Central memory CD4-positive, alpha-beta T cell (primary cell): ENCODE results near the gene PDGFRA.
A peak's percentile ranks its signal among the peaks of the same experiment; 100 is the strongest.

ENCODE experiments used
- DNase-seq: peaks from one replicate; pipeline ENCODE4 v3.0.0; 2022

PDGFRA gene

DNA sequence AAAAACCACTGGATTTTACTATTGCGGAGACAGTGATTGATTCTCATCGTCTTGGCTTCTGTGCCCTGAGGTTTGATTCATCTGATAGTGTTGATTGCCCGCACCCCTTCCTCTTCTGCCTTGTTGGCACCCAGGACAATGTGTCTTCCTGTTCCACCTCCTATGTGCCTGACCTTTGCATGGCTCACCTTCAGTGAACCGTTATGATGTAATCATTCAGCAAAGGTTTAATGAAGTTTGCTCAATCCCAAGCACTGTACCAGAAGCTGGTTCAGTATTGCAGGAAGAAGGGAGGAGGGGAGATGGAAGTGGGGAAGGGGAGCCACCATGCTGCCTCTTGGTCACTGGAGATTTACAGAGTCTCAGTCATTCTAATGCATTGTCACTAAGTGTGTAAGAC is 36.3 kb downstream of the PDGFRA start:
- DNase-seq: no peak

DNA sequence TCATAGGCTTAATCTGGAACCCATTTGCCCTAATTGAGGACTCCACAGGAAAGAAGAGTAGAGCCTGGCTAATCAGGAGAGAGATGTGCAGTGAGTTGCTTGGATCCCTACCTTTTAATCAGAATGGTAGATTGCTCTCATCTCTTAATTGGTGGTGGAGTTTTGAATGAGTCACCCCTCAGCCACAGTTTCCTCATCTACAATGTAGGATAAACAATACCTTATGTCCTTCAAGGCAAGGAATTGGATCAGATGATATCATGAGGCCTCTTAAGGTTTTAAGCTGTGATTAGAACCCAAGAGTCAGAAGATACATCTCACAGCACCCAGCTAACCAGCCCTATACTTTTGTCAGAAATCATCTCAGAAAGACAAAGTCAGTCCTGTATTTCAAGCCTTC is 39.1 kb downstream of the PDGFRA start:
- DNase-seq: no peak

DNA sequence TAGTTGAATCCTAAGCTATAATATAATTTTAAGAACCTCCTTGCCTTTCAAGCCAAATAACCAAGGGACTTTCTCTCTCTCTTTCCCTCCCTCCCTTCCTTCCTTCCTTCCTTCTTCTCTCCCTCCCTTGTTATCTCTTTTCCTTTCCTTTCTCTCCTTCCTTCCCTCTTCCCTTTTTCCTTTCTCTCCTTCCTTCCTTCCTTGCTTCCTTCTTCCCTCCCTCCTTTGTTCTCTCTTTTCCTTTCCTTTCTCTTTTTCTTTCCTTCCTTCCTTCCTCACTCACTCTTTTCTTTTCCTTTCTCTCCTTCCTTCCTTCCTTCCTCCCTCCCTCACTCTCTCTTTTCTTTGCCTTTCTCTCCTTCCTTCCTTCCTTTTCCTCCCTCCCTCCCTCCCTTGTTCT is 42.4 kb downstream of the PDGFRA start:
- no peak for DNase-seq

DNA sequence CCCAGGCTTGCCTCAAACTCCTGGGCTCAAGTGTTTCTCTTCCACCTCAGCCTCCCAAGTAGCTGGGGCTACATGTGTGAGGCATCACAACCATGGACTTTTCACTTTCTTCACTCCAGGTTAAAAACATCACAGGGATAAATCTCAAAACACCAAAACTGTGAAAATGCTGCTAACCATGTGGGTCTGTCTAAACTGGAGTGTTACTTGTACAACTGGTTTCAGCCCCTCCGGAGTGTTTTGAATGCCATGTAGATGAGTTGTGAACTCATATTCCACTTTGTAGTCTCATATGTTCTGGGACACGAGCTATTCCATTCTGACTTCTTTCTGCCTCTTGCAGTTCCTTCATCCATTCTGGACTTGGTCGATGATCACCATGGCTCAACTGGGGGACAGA is 43.0 kb downstream of the PDGFRA start:
- DNase-seq: no peak

DNA sequence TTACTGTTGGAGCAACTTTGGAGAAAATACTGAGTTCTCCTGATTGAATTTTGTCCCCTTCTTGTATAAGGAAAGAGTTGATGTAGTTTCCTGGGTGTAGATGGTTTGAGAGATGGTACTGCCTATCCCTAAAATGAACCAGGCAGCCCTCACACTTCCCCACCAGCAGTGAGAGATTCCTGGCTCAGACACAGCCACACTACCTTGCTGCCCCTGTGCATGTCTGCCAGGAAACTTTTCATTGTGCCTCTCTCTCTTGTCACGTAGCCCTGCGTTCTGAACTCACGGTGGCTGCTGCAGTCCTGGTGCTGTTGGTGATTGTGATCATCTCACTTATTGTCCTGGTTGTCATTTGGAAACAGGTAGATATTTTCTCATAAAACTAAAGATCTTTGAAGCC is 45.2 kb downstream of the PDGFRA start:
- no peak for DNase-seq

DNA sequence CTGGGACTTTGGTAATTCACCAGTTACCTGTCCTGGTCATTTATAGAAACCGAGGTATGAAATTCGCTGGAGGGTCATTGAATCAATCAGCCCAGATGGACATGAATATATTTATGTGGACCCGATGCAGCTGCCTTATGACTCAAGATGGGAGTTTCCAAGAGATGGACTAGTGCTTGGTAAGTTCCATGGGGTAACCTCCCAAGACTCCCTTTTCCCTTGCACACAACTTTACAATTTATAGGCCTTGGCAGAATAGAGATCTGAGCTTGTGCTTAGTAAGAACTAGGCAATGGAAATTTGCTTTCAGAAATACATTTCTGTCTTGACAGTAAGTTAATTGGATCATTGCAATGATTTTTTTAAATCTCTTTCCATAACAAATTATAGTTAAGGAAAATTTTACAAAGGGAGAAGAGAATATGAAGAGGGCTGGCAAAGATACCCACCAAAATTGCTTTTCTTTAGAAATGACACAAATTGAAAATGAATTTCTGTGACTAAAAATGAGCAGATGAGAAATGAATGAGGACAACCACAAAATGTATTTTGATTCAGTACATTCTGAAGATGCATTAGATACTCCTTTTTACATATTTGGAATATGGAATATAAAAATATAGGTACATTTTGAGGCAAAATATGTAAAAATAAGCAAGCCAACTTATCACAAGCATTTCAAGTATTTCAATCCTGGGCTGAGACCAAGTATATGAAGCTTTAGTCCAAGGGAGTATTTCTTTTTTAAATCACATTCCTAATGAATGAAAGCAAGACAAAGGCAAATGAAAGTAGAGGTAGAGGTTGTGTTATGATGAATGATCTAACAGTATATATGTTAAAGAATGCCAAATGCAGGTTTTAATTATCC is 45.9 kb downstream of the PDGFRA start:
- no peak for DNase-seq

DNA sequence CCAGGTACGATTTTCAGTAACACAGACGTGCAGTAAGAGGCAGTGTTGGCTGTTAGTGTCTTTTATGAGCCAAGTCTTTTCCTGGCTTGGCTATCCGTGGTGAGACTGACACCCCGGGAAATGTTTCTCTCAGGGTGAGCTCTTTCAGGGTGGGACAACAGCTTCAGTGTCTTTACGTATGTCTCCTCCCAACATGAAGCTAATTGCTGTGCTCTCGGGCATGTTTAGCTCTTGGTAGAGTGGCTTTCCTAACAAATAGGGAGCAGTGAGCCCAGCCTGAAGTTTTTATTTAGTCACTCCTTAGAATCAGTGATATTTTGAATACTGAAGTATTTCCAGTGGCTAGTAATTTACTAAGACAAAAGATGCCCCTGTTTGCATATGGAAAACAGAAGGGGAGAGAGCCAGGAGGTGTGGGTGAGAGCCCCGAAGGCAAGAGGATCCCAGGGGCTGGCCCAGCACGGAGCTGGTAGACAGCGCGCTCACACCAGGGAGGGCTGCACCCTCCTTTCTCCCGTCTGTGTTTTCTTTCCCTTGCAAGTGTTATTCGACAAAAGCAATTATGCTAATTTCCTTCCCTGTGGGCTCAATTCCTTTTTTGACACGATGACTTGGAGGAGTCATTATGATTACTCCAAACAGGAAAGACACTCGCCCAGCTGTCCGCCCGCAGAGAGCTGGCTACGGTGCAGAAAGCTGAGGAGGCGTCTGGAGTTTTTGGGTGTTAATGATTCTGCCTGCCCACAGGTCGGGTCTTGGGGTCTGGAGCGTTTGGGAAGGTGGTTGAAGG is 47.7 kb downstream of the PDGFRA start:
- no peak for DNase-seq

DNA sequence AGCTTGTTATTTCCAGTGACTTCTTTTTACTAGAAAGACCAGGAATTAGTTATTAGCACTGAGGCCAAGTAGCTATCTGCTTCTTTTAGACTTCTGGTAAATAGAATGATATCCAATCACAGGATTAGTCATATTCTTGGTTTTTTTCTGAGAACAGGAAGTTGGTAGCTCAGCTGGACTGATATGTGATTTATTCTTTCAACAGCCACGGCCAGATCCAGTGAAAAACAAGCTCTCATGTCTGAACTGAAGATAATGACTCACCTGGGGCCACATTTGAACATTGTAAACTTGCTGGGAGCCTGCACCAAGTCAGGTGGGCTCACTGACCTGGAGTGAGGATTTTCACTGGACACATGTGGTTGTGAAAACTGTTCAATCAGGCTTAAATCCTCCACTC is 48.6 kb downstream of the PDGFRA start:
- no peak for DNase-seq

DNA sequence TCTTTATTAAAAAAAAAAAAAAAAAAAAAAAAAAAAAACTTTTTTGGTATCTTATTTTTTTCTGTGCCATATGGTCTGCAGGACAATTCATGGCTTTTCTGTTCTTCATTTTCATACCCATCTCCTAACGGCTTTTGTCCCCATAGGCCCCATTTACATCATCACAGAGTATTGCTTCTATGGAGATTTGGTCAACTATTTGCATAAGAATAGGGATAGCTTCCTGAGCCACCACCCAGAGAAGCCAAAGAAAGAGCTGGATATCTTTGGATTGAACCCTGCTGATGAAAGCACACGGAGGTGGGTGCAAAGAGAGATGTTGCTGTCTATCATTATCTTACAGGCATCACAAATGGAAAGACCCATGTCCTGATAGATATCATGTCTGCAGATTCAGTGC is 49.1 kb downstream of the PDGFRA start:
- DNase-seq: no peak

DNA sequence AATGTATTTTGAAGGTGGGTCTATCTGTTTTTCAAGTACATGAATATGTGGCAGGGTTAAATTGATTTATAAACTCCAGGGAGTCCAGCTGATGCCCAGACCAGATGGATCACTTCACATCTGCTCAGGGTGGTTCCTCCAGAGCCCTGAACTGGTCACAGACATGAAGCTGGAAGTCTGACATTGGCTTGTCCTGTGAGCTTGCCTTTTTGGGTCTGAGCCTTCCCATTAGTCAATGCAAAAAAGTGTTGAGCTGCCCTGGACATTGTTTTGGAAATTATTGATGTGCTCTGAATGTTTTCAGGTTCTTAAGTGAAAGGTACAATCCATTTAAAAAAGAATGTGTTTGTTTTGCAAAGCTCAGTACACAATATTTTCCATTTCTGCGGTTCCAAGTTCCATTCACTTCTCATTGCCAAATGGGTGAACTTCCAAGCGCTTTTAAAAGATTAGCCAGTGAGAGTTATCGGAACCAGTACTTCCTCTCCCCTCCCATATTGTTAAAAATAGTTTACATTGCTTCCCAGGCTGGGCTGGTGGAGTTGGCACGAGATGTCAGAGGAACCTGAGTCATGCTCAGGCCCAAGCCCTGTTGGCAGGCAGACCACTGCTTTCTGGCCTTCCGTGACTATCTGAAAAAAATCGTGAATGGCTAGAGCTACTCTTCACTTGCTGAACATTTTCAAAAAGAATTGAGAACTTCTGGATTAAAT is 52.1 kb downstream of the PDGFRA start:
- no peak for DNase-seq

DNA sequence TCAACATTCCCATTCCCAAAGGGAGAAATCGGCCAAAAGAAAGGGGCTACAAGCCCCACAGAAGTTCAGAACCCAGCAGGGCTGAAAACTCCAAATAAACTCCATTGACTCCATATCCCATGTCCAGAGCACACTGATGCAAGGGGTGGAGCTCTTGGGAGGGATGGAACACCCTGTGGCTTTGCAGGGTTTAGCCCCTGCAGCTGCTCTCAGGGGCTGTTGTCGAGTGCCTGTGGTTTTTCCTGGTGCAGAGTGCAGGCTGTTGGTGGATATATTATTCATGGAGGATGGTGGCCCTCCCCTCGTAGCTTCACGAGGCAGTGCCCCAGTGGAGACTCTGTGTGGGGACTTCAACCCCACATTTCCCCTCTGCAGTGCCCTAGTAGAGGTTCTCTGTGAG is 53.7 kb downstream of the PDGFRA start:
- DNase-seq: no peak

DNA sequence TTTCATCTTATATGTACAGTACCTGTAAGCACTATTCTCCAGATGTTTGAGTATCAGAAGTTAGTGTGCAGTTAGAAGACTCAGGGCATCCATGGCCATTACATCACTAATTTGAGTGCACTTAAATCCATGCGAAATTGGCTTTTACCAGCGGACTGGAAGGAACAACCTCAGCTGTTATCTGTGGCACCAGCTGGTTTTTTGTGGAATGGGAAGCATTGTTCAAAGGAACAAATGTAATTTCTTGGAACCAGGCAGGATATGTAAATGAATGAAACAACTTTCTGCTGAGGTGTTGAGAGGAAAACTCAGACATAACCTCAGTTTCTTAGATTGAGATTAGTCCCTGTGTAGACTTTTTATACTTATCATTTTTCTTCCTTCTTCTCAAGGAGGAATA is 60.2 kb downstream of the PDGFRA start:
- DNase-seq: no peak

DNA sequence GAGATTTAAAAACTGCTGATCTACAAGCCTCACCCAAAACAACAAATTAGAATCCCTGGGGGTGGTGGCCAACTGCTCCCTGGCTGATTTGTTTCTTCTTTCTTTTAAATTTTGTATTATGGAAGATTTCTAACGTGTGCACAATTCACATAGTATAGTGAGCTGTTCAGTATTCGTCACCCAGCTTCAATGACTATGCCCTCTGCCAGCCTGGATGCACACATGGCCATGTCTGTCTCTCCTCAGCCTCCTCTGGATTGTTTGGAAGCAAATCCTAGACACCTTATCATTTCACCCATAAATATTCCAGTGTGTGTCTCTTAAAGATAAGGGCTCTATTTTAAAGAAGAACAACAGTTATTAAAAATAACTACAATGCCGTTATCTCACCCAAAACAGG is 61.9 kb downstream of the PDGFRA start:
- no peak for DNase-seq

DNA sequence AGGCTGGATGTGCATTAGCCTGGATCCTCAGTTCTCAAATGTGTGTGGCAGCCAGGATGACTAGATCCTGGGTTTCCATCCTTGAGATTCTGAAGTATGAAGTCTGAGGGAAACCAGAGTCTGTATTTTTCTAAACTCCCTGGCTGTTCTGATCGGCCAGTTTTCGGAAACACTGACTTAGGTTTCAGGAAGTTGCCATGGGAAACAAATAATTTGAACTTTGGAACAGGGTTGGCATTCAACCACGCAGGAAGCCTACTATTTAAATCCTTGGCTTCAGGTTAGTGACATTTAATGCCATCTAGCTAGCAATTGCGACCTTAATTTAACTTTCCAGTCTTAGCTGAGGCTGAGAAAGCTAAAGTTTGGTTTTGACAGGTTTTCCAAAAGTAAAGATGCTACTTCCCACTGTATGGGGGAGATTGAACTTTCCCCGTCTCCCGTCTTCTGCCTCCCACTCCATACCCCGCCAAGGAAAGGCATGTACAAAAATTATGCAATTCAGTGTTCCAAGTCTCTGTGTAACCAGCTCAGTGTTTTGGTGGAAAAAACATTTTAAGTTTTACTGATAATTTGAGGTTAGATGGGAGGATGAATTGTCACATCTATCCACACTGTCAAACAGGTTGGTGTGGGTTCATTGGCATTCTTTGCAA is 67.6 kb downstream of the PDGFRA start:
- DNase-seq: no peak

DNA sequence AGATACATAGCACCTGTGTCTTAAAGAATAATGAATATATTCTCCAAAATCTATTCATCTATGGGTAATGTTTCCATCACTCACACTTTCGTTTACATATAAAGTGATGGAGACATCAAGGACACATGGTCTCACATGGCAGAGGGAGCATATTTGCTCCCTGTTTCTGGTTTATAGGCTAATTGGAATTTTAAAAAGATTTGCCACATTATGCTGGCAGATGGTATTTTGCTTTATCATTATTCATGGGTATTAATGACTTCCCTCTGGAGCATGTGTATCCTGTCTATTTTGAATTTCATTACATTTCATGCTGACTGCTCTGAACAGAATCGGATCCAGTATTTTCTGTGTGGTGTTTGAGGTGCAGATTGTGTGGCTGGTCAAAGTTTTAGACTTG is 79.0 kb downstream of the PDGFRA start:
- DNase-seq: no peak

DNA sequence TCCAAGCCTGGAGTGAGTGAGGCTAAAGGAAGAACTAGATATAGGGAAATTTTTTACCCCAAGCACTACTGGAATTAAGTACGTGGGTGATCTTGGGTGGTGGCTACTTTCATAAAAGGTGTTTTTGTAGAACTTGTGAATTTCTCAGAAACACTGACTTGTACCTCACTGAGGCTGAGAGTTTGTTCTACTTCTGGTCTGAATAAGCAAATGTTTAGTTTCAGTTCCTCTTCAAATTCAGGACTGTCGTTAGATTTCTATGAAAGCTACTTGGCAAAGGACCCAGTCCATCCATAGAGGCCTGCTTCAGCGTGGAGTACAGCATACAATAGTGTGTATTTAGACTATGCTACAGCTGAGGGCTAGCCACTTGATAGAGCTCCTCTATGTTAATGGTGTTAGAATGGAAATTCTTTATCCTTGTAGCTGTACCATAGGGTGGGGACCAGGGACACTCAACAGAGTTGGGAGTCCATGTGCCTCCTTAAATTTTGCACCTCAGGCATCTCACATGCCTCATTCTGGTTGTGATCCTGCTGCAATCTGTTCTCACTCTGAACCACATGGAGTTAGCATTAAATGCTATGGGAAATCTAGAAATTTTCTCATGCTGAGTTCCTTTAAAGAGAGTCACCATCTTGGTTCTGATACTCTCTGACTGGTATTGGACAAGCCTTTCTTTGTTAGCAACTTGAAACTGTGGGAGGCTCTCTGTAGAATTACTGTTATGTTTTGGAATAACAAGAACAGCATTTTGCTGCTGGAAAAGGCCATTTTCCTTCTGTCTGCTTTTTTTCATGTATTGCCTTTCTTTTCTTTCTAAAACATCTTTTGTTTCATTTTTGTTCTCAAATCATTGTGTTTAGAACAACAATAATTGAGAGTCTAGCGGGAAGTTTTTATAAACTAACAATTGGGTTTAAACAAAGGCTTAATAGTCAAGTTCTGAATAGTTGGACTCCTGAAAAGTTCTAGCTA is 86.8 kb downstream of the PDGFRA start:
- DNase-seq: no peak

DNA sequence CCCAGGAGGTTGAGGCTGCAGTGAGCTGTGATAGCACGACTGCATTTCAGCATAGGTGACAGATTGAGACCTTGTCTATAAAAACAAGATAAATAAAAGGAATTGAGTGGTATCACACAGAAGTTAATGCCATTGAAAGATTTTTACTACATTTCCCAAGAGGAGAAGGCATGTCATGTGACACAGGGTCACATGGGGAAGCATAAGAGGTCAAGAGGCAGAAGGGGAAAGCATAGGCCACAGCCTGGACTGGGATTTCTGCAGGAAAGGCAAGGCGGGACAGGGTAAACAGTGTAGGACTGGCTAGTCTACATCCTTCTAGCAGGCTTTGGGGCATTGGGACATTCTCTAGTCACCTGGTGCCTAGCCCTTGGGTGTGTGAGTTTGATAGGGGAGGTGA is 88.6 kb downstream of the PDGFRA start:
- DNase-seq: no peak

DNA sequence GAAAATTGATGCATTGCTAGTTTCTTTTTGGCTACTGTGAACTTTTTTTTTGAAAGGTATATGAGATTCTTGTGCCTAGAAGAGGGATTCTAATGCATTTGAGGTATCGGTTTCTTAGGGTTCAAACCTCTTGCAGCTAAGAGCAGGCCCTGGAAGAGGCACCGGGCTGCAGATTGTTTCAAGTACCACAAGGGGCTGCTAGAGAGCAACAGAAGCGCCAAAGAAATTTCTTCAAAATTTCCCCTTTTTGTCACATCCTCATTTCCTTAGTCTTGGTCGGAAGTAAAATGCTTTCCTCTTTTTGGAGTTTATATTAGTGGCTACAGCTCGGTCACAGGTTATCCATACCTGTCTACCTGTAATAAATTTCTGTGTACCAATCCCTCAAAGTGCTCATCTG is 89.8 kb downstream of the PDGFRA start:
- no peak for DNase-seq

DNA sequence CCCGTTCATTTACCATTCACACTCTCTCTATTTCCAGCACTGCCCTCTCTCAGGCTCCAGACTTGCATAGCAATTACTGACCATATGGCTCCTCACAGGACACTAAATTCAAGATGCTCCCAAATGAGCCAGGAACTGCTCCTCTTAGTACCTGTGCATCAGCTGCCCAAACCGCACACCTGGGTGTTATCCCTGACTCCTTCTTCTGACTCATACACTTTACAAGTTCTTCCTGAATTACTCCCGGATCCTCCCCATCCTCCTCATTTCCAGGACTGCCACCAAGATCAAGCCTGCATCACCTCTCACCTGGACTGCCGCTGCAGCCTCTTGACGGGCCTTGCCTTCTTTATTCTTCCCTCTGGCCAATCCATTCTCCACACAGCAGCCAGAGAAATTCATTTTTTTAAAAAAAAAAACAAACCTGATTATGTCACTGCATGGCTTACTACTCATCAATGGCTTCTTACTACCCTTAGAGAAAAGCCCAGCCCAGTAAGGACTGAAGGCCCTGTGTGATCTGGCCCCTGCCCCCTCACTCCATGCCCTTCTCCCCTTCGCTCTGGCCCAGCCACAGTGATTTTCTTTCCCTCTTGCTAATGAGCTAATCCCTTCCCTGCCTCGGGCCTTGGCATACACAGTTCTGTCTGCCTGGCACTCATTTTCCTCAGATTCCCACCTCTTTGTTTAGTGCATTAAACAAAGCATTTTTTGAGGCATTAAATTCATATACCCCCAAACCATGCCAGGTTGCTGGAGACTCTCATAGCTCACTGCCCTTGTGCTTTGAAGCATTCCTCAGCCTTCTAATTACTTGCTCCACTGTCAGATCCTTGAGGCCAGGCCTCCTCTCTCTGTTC is 92.0 kb downstream of the PDGFRA start:
- DNase-seq: no peak

DNA sequence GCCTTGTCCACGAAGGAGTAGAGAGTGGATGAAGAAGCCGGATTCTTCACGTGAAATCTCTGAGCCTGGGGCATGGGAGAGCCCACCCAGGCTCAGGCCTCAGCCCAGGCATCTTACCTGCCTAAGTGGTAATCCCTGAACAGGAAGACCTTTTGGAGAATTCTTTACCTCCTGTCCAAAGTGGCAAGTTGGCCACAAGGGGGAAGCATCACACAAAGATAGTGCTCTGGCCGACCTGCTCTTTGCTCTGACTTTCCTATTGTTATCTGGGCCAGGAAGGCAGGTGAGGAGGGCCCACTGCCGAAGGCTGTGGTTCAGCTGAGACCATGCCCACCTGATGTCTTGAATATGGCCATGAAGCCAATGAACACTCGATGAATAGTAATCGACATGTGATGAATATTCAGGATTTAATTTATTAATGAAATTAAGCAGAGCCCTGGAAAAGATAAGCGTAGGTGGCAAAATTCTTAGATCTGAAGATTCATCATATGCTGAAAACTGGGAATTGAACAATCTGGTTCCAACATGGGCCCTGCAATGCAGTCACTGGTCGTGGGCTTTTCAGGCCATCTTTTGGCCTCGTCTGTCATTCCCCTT is 93.8 kb downstream of the PDGFRA start:
- peak; percentile 26 for DNase-seq
